HEK293 (cell line): ENCODE measurements around the gene IL17D.

Source experiments
- CTCF ChIA-PET: fragments of 350-600 bp; formaldehyde crosslinking; extraction: SDS; loops from one replicate; lab custom pipeline; 2021; ENCODE audit warnings: antibody characterized with exemption; lab: Yijun Ruan, JAX
- POLR2A ChIA-PET: fragments of 300-600 bp; formaldehyde crosslinking; extraction: SDS; loops from one replicate; lab custom pipeline; 2020; ENCODE audit warnings: antibody characterized with exemption, inconsistent platforms; lab: Yijun Ruan, JAX
- H3K27ac ChIP-seq: fragments of 200-500 bp; sonication (Bioruptor generic); 2 replicates; pipeline ENCODE4 v1.5.1; 2014; ENCODE audit warnings: low read depth, low read length, control low read depth, inconsistent platforms; ENCODE audit errors: extremely low read depth
- H3K36me3 ChIP-seq, 2 experiments: fragments of 200-500 bp in 1 of 2; sonication (Bioruptor generic) in 1 of 2; 1 replicate in 1 of 2; 2 replicates in 1 of 2; pipeline ENCODE4 v1.5.1; 2014 to 2017; ENCODE audit warnings: inconsistent platforms in 2 of 2, low read length in 2 of 2; ENCODE audit not compliant: control insufficient read depth in 2 of 2, insufficient read depth in 1 of 2
- H3K4me1 ChIP-seq: fragments of 200-500 bp; sonication (Bioruptor generic); 2 replicates; pipeline ENCODE4 v1.5.1; 2014; ENCODE audit warnings: mild to moderate bottlenecking, low read length, inconsistent platforms; ENCODE audit not compliant: control insufficient read depth, insufficient read depth
- H3K4me3 ChIP-seq: 2 replicates; pipeline ENCODE4 v1.5.1; 2011; ENCODE audit warnings: low read depth, mild to moderate bottlenecking, control low read depth, low read length, moderate library complexity
- H3K9me3 ChIP-seq: fragments of 200-500 bp; sonication (Bioruptor generic); 2 replicates; pipeline ENCODE4 v1.5.1; 2014; ENCODE audit warnings: low read depth, low read length, inconsistent platforms; ENCODE audit not compliant: control insufficient read depth, insufficient read depth
- ELK4 ChIP-seq: IDR thresholded peaks from 2 replicates; pipeline ENCODE4 v1.6.1; 2011; ENCODE audit warnings: mild to moderate bottlenecking, low read depth, low read length, borderline replicate concordance
- GLI4 ChIP-seq: fragments of 450-650 bp; formaldehyde crosslinking; IDR thresholded peaks from 2 replicates; pipeline ENCODE4 v1.5.1; 2016; ENCODE audit warnings: missing biosample characterization, missing genetic modification characterization
- GLIS1 ChIP-seq: fragments of 450-650 bp; formaldehyde crosslinking; IDR thresholded peaks from 2 replicates; pipeline ENCODE4 v1.5.1; 2016; ENCODE audit warnings: missing biosample characterization, missing genetic modification characterization
- OVOL3 ChIP-seq: fragments of 450-650 bp; formaldehyde crosslinking; IDR thresholded peaks from 2 replicates; pipeline ENCODE4 v1.5.1; 2016; ENCODE audit warnings: missing biosample characterization, missing genetic modification characterization
- SETDB1 ChIP-seq: IDR thresholded peaks from one replicate; pipeline ENCODE4 v1.6.1; 2017; ENCODE audit warnings: mild to moderate bottlenecking, low read length, moderate library complexity, mixed read lengths; ENCODE audit not compliant: insufficient read length
- ZBTB10 ChIP-seq: fragments of 450-650 bp; formaldehyde crosslinking; IDR thresholded peaks from 2 replicates; pipeline ENCODE4 v1.5.1; 2016; ENCODE audit warnings: missing biosample characterization, missing genetic modification characterization
- ZBTB20 ChIP-seq: fragments of 450-650 bp; formaldehyde crosslinking; IDR thresholded peaks from 2 replicates; pipeline ENCODE4 v1.5.1; 2016; ENCODE audit warnings: missing biosample characterization, missing genetic modification characterization
- ZBTB8A ChIP-seq: fragments of 450-650 bp; formaldehyde crosslinking; IDR thresholded peaks from 2 replicates; pipeline ENCODE4 v1.5.1; 2016; ENCODE audit warnings: missing biosample characterization, missing genetic modification characterization
- ZNF133 ChIP-seq: fragments of 450-650 bp; formaldehyde crosslinking; IDR thresholded peaks from 2 replicates; pipeline ENCODE4 v1.5.1; 2016; ENCODE audit warnings: missing biosample characterization, missing genetic modification characterization
- ZNF146 ChIP-seq: fragments of 450-650 bp; formaldehyde crosslinking; IDR thresholded peaks from 2 replicates; pipeline ENCODE4 v1.5.1; 2016; ENCODE audit warnings: missing biosample characterization, missing genetic modification characterization
- ZNF239 ChIP-seq: fragments of 450-650 bp; formaldehyde crosslinking; IDR thresholded peaks from 2 replicates; pipeline ENCODE4 v1.5.1; 2016; ENCODE audit warnings: missing biosample characterization, missing genetic modification characterization
- ZNF514 ChIP-seq: fragments of 450-650 bp; formaldehyde crosslinking; IDR thresholded peaks from 2 replicates; pipeline ENCODE4 v1.5.1; 2016; ENCODE audit warnings: missing biosample characterization, missing genetic modification characterization
- ZNF518A ChIP-seq: fragments of 450-650 bp; formaldehyde crosslinking; conservative IDR thresholded peaks from 2 replicates; pipeline ENCODE4 v1.5.1; 2016; ENCODE audit warnings: low read depth, missing biosample characterization, missing genetic modification characterization
- ZNF585B ChIP-seq: fragments of 450-650 bp; formaldehyde crosslinking; IDR thresholded peaks from 2 replicates; pipeline ENCODE4 v1.5.1; 2016; ENCODE audit warnings: missing biosample characterization, missing genetic modification characterization
- ZNF596 ChIP-seq: fragments of 450-650 bp; IDR thresholded peaks from 2 replicates; pipeline ENCODE4 v1.5.0; 2018; ENCODE audit warnings: missing biosample characterization, mild to moderate bottlenecking, missing genetic modification characterization, moderate library complexity
- ZNF629 ChIP-seq: fragments of 450-650 bp; formaldehyde crosslinking; IDR thresholded peaks from 2 replicates; pipeline ENCODE4 v1.5.1; 2017; ENCODE audit warnings: missing biosample characterization, missing genetic modification characterization
- ZNF660 ChIP-seq: fragments of 450-650 bp; IDR thresholded peaks from 2 replicates; pipeline ENCODE4 v1.5.1; 2018; ENCODE audit warnings: missing biosample characterization, mild to moderate bottlenecking, missing genetic modification characterization
- ZNF692 ChIP-seq: fragments of 450-650 bp; formaldehyde crosslinking; IDR thresholded peaks from 2 replicates; pipeline ENCODE4 v1.5.1; 2016; ENCODE audit warnings: missing biosample characterization, missing genetic modification characterization
- ZNF76 ChIP-seq: fragments of 450-650 bp; formaldehyde crosslinking; IDR thresholded peaks from 2 replicates; pipeline ENCODE4; 2016; ENCODE audit warnings: low read depth, missing biosample characterization, missing genetic modification characterization, borderline replicate concordance
- ZNF785 ChIP-seq: fragments of 450-650 bp; formaldehyde crosslinking; IDR thresholded peaks from 2 replicates; pipeline ENCODE4 v1.5.1; 2016; ENCODE audit warnings: missing biosample characterization, missing genetic modification characterization
- ZNF837 ChIP-seq: fragments of 450-650 bp; formaldehyde crosslinking; IDR thresholded peaks from 2 replicates; pipeline ENCODE4 v1.5.1; 2016; ENCODE audit warnings: missing biosample characterization, missing genetic modification characterization
- ZSCAN23 ChIP-seq: fragments of 450-650 bp; formaldehyde crosslinking; IDR thresholded peaks from 2 replicates; pipeline ENCODE4 v1.5.1; 2016; ENCODE audit warnings: missing biosample characterization, missing genetic modification characterization

IL17D gene

GRCh38 chr13:20767309-20767943, 63.9 kb downstream of the IL17D start:
- POLR2A ChIA-PET: no interaction called here
- CTCF ChIA-PET: interaction anchor here (0.9 kb wide), 1 partner anchor 51 kb away, joined by 4 read pairs; no protein-coding TSS in a partner anchor

GRCh38 chr13:20769091-20769490, 65.6 kb downstream of the IL17D start:
- Histone ChIP-seq H3K9me3 (no peaks in the 10 kb centered on the region), H3K4me1 (no peaks in the 10 kb centered on the region), H3K27ac (no peak overlapping the region), H3K4me3 (no peak overlapping the region), H3K36me3 (peaks cover 0 to 19% of the 10 kb centered on the region in 2 experiments; a peak in 1 of 3 replicates)
- POLR2A ChIA-PET: no interaction called here
- CTCF ChIA-PET: no interaction called here
- TF ChIP-seq ZNF514 (tag by site-specific recombination) (no peak), ZNF146 (no peak), ZNF629 (no peak), ZSCAN23 (tag by site-specific recombination) (no peak), ZNF837 (tag by site-specific recombination) (no peak), ZNF239 (tag by site-specific recombination) (no peak), ZBTB20 (tag by site-specific recombination) (no peak), ZNF660 (tag by site-specific recombination) (no peak), ZNF692 (tag by site-specific recombination) (no peak), GLI4 (no peak), ZNF76 (tag by site-specific recombination) (no peak), ZNF785 (tag by site-specific recombination) (no peak), ZNF518A (no peak), ZNF133 (tag by site-specific recombination) (no peak), ZNF596 (tag by site-specific recombination) (no peak), GLIS1 (tag by site-specific recombination) (no peak), ZBTB8A (tag by site-specific recombination) (no peak), OVOL3 (tag by site-specific recombination) (no peak)

More at GRCh38 chr13:20767309-20767943, 63.9 kb downstream of the IL17D start:
- H3K9me3 ChIP-seq: no peaks in the 10 kb centered on the region
- H3K36me3 ChIP-seq: peaks cover 0 to 19% of the 10 kb centered on the region in 2 experiments; a peak in 1 of 3 replicates
- H3K4me3 ChIP-seq: no peak overlapping the region
- TF ChIP-seq SETDB1 (peak; percentile 91), ZBTB10 (no peak), ELK4 (no peak), ZNF585B (tag by site-specific recombination) (no peak), ZNF133 (tag by site-specific recombination) (peak; percentile 87)
- H3K27ac ChIP-seq: no peak overlapping the region
- no peaks in the 10 kb centered on the region for H3K4me1 ChIP-seq
